Ovary (tissue), 3 donors: ENCODE measurements around the gene VPS13C.

Experiments used
- EP300 ChIP-seq: sonication (generic); formaldehyde crosslinking; IDR thresholded peaks from one replicate; pipeline ENCODE4 v1.6.1; 2017; ENCODE audit warnings: antibody characterized with exemption
- POLR2A ChIP-seq: fragments of 450-650 bp; IDR thresholded peaks from one replicate; pipeline ENCODE4 v1.6.1; 2017; ENCODE audit warnings: antibody characterized with exemption, mild to moderate bottlenecking, moderate library complexity
- TF ChIP-seq, protein P1 (sequence below), 3 donors: fragments of 450-650 bp in 2 of 3; fragments of 200-600 bp in 1 of 3; IDR thresholded peaks; one replicate each; pipeline versions ENCODE4 v1.5.1 to v1.8.0; 2016 to 2022; ENCODE audit warnings: antibody characterized with exemption in 3 of 3, mild to moderate bottlenecking in 1 of 3
- donor health status: DM: no; HTN: no; CAD: no.

DNA sequence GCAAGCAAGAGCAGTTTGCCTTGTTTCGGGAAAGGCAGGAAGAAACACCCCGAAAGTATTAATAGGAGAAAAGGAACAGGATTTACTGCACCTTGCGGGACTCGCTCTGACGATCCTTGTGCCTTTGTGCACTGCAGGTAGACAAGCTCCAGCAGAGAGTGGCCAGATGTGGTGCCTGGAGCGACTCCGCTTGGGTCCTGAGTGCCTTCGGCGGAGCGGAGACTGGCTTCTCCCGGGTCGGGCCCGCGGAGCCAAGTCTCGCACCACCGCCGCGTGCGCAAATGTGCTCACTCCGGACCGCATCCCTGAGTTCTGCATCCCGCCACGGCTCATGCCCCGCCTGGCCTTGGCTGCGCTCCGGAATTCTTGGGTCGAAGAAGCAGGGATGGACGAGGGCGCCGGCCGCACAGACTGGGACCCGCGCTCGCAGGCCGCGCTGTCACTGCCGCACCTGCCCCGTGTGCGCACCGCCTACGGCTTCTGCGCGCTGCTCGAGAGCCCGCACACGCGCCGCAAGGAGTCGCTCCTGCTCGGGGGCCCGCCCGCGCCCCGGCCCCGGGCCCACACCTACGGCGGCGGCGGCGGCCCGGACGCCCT lies 7.3 kb upstream of the VPS13C start:
- TF ChIP-seq, protein P1, sequence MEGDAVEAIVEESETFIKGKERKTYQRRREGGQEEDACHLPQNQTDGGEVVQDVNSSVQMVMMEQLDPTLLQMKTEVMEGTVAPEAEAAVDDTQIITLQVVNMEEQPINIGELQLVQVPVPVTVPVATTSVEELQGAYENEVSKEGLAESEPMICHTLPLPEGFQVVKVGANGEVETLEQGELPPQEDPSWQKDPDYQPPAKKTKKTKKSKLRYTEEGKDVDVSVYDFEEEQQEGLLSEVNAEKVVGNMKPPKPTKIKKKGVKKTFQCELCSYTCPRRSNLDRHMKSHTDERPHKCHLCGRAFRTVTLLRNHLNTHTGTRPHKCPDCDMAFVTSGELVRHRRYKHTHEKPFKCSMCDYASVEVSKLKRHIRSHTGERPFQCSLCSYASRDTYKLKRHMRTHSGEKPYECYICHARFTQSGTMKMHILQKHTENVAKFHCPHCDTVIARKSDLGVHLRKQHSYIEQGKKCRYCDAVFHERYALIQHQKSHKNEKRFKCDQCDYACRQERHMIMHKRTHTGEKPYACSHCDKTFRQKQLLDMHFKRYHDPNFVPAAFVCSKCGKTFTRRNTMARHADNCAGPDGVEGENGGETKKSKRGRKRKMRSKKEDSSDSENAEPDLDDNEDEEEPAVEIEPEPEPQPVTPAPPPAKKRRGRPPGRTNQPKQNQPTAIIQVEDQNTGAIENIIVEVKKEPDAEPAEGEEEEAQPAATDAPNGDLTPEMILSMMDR (IDR thresholded peaks at IDR 0.05) = no peak
- TF ChIP-seq POLR2A (no peak), EP300 (no peak)
